Suprapubic skin (tissue), 4 donors: ENCODE measurements around the gene SUPT6H.

Experiments
- POLR2A ChIP-seq, 2 donors: fragments of 450-650 bp; IDR thresholded peaks; one replicate each; pipeline ENCODE4 v1.6.1; 2017; ENCODE audit warnings: antibody characterized with exemption in 2 of 2, mild to moderate bottlenecking in 2 of 2, moderate library complexity in 2 of 2
- POLR2AphosphoS5 ChIP-seq, 3 donors: sonication (generic); formaldehyde crosslinking; IDR thresholded peaks; one replicate each; pipeline ENCODE4 v1.6.1; 2017; ENCODE audit warnings: antibody characterized with exemption in 3 of 3
- TF ChIP-seq, protein P1 (sequence below), 2 donors: fragments of 200-600 bp in 1 of 2; fragments of 450-650 bp in 1 of 2; sonication (generic) in 1 of 2; IDR thresholded peaks; one replicate each; pipeline ENCODE4 v1.5.1; 2016 to 2019; ENCODE audit warnings: antibody characterized with exemption in 2 of 2, mild to moderate bottlenecking in 1 of 2, moderate library complexity in 1 of 2

DNA sequence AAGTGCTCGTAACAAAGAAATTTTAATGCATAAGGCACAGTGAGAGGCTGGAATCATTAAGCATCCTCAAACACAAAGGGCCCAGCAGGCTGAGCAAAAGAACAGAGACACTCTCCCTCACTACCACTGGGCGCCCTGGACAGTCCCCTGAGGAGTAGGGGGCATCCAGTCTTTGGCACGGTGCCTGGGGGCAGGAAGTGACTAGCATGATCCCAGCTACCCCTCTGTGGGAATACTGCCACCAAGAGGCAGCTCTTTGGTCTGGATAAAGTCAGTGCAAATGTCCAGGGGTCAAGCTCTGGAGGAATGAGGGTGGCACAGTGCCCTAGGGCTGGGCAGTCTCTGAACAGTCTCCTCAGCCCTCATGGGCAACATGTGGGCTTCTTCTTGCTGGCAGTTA lies 52.3 kb downstream of the SUPT6H start:
- TF ChIP-seq, protein P1, sequence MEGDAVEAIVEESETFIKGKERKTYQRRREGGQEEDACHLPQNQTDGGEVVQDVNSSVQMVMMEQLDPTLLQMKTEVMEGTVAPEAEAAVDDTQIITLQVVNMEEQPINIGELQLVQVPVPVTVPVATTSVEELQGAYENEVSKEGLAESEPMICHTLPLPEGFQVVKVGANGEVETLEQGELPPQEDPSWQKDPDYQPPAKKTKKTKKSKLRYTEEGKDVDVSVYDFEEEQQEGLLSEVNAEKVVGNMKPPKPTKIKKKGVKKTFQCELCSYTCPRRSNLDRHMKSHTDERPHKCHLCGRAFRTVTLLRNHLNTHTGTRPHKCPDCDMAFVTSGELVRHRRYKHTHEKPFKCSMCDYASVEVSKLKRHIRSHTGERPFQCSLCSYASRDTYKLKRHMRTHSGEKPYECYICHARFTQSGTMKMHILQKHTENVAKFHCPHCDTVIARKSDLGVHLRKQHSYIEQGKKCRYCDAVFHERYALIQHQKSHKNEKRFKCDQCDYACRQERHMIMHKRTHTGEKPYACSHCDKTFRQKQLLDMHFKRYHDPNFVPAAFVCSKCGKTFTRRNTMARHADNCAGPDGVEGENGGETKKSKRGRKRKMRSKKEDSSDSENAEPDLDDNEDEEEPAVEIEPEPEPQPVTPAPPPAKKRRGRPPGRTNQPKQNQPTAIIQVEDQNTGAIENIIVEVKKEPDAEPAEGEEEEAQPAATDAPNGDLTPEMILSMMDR (IDR thresholded peaks at IDR 0.05) = no peak
- no peak for TF ChIP-seq POLR2AphosphoS5 (IDR thresholded peaks at IDR 0.05)
- no peak for TF ChIP-seq POLR2A (IDR thresholded peaks at IDR 0.05)
